HG03558 (cell line): Measurements from ENCODE around the gene PTPRK.

ENCODE experiments used
- ATAC-seq: cut with Tn5 transposase; IDR thresholded peaks from one replicate; pipeline ENCODE4 v1.9.1; 2021; ENCODE audit warnings: moderate number of reproducible peaks; ENCODE audit not compliant: unreplicated experiment; ENCODE audit errors: extremely low read depth

The PTPRK gene

DNA sequence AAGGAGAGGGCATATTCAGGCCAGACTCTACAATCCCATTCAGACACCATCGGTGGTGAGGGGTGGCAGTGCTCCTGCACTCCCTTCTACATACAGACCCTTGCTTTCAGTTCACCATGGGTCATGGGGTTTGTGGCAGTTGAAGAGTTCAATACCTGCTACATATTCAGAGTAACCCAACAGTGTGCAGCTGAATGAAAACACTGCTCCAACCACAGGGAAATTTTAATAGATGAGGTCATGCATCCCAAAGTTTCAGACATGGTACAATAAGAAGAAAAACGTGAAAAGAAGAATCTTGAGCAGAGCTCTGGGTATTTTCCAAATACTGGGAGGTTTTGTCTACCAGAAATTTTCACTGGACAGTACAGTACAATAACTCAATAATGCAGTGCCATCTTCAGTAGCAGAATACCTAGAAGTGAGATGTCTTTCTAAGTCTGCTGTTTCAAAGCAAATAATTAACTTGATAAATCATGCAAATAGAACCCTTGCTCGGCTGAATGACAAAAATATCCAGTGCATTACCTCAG, 162.1 kb downstream of the PTPRK start:
- no peak for ATAC-seq

- ATAC-seq: no peak
These were observed 162.8 kb downstream of the PTPRK start for GRCh38 chr6:128357392-128358130.

DNA sequence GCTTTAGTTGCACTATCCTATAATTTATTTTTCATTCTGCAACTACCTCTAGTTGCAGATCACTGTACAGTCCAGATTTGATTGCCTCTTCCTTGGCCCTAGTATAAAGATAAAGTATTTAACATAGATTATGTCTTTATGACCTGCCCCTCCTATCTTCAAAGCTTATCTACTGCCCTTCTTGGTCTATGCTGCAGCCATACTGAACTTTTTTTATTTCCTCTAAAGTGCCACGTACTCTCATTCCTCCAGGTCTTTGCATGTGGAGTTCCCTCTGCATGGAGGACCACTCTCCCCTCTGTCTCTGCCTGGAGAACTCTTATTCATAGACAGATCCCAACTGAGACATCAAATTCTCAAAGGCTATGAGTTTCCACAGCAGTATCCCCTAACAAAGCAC, 168.0 kb downstream of the PTPRK start:
- no peak for ATAC-seq

DNA sequence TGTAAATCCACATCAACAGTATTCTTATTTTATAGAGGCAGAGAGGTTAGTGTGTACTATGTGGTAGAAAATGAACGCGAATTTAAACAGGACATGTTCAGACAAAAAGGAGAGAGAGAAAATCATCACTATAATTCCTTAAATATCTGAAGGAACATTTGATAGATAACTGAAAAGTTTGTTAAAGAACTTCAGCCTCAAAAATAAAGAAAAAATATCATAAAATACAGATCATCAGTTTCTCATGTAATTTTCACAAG, 169.2 kb downstream of the PTPRK start:
- no peak for ATAC-seq

GRCh38 chr6:128350416-128351254, 169.8 kb downstream of the PTPRK start:
- no peak for ATAC-seq

GRCh38 chr6:128347123-128347522, 173.3 kb downstream of the PTPRK start:
- no peak for ATAC-seq

DNA sequence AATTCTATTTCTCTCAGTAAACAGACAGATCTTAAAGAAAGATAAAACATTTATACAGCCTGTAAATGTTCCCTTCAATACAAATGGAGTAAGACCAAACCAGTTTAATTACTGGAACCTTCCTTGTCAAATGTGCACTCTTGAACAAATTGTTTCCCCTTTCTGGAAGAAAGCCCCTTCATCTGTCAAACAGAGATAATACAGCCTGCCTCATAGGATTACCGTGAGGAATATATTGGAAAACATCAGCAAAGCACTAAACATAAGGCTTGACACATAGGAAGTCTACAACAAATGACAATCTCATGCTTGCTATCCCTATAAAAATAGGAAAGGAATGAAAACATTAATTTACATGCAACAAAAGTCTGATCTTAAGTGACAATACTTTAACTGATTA, 173.8 kb downstream of the PTPRK start:
- ATAC-seq: no peak

DNA sequence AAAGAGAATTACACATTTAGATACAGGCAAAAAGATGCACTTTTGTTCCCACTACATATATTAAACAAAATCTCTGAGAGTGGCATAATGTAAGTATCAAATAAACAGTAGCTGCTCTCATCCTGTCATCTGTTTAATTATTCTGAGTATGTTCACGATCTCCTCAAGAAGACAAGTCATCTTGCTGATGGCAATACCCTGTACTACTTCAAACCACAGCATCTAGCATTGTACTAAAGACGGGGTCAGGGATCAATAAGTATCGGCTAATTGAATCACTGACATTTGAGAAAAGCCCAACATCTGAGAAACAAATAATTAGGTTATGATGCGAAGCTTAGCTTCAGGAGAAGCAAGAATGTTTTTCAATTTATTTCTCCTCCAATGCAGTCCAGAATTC, 175.1 kb downstream of the PTPRK start:
- ATAC-seq: no peak

DNA sequence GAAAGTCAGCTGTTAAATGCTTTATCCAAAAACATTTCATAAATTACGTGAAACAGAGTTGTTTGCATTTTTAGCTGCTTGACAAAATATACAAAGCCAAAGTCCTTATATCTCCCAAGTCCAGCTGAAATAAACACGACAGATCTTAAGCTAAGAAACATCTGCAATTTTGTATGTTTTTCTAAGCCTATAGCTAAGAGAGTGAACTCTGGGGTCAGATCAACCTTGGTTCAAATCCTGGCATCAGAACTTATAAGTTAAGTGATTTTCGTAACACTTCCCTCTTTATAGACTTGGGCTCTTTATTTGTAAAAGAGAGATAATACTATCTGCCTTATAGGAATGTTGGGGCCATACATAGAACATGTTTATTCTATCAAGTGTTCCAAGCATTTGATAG, 176.7 kb downstream of the PTPRK start:
- no peak for ATAC-seq

GRCh38 chr6:128339635-128340450, 180.6 kb downstream of the PTPRK start:
- no peak for ATAC-seq

DNA sequence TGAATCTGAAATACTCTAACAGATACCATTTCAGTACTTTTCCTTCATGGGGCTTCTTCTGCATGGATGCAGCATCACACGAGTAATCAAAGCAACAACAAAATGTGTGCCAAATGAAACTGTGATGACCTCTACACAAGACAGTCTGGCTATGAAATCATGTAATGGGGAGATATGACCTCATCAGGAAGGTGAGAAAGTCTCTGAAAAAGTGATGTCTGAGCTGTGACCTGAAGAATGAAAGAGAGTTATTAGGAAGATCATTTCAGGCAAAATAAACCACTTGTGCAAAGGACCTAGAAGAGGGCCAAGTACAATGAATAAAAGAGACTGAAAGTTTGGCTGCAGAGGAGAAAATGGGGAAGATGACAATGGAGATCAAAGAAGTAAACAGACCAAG, 182.8 kb downstream of the PTPRK start:
- ATAC-seq: no peak

DNA sequence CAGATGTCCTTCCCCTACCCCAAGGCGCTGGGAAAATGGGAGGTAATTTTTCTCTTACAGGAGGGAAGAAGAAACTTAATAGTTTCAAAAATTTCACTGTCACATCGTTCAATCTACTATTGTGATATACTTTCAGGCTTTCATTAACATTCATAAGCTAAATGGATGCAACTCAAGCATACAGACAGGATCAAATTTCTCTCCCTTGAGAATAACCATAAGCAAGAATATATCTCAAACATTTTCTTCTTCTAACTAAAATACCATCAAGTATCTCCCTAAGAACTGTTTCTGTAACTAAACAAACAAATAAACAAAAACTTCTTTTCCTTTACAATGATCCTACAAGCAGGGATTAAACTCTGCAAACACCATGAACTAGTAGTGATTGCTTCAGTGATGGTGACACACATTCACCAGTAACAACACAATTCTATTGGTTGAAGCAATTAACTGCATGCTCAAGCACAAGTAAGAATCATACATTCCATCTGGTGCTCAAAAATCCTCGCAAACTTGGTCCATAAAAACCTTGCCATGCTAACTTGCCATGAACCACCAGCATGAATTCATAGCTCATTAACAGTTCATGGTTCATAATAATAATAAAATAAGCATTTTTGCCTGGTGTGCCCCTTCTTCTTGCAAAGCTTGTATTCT, 183.8 kb downstream of the PTPRK start:
- ATAC-seq: no peak

DNA sequence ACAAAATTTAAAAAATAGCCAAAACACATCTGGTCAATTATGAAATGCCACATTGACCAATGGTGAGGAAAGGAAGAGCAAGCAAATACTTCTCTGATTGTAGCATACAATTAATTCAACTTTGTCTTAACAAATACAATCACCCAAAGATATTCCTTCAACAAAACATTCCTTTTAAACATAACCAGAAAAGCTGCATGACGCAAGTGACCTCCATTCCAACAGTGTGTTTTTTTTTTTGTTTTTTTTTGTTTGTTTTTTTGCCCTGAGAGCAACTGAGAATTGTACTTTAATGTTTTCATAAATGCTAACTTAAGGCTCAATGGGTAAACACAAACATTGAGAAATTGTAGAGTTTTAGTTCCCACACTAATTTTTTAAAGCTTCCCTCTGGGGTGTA, 184.4 kb downstream of the PTPRK start:
- ATAC-seq: no peak

DNA sequence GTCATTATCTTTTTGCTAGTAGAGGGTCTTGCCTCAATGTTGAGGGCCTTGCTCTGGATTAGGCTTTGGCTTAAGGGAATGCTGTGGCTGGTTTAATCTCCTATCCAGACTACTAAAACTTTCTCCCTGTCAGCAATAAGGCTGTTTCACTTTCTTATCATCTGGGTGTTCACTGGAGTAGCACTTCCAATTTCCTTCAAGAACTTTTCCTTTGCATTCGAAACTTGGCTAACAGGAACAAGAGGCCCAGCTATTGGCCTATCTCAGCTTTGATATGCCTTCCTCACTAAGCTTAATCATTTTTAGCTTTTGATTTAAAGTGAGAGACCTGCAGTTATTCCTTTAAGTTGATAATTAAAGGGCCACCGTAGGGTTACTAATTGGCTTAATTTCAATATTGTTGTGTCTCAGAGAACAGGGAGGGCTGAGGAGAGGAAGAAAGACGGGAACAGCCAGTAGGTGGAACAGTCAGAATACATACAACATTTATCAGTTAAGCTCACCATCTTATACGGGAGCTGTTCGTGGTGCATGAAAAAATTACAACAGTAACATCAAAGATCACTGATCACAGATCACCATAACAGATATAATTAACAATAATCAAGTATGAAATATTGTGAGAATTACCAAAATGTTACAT, 186.7 kb downstream of the PTPRK start:
- no peak for ATAC-seq

GRCh38 chr6:128327890-128328289, 192.5 kb downstream of the PTPRK start:
- peak; percentile 75 for ATAC-seq

DNA sequence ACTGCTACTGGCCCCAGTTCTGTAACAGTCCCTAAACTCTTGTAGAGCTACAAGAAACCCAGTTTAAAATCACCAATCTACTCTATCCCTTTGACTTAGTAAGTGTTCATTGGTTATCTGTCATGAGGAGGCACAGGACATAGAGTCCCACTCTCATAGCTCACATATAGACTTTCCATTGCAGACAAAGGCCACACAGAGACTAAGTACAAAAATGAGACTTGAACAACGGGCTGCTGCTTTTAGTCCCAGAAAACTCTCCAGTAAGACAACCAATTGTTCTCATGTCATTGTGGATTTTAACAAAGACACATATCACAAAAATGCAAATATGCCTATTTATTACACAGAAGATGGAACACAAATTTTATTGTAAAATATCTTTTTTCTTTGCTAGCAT, 197.4 kb downstream of the PTPRK start:
- ATAC-seq: no peak

DNA sequence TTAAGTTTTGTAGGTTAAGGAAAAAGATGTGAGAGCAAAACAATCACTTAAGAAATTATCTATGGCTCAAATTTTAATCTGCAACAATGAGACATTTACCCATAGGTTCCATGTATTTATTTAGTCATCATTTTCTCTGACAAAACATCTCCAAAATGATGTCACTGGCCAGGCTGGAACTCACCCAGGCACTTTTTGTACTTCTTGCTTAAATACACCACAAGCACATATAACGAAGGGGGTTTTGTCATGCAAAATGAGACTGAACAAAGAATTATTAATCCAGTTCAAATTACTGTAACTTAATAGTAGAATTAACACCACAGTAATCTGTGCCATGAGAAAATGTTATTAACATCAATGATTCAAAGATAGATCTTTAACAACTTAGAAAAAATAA, 200.5 kb downstream of the PTPRK start:
- no peak for ATAC-seq

GRCh38 chr6:128319157-128319556, 201.2 kb downstream of the PTPRK start:
- ATAC-seq: no peak

GRCh38 chr6:128316258-128316929, 204.0 kb downstream of the PTPRK start:
- no peak for ATAC-seq
